Measurements from ENCODE around the gene PTPN6.

The PTPN6 gene

GRCh38 chr12:6952121-6952862, 1.1 kb downstream of the PTPN6 start:
- H3K4me3 Mint-ChIP-seq = peak overlapping the region; percentile 95
- peaks cover 60% of the 10 kb centered on the region for H3K36me3 Mint-ChIP-seq (ENCODE audit: low read depth)
- peak overlapping the region; percentile 93 for H3K27ac Mint-ChIP-seq
- H3K9me3 Mint-ChIP-seq = no peaks in the 10 kb centered on the region
- intact Hi-C loops (cut with micrococcal nuclease) = no loop called here
- no peaks in the 10 kb centered on the region for H3K27me3 Mint-ChIP-seq
- peaks cover 84% of the 10 kb centered on the region for H3K4me1 Mint-ChIP-seq (ENCODE audit: low read depth)

GRCh38 chr12:6952863-6953441, 1.8 kb downstream of the PTPN6 start:
- Mint-ChIP-seq H3K4me1 (ENCODE audit: low read depth) (peaks cover 84% of the 10 kb centered on the region), H3K4me3 (peak overlapping the region; percentile 95), H3K27me3 (no peaks in the 10 kb centered on the region), H3K27ac (peak overlapping the region; percentile 93), H3K9me3 (no peaks in the 10 kb centered on the region), H3K36me3 (ENCODE audit: low read depth) (peaks cover 67% of the 10 kb centered on the region)
- intact Hi-C loops (cut with micrococcal nuclease) = no loop called here

DNA sequence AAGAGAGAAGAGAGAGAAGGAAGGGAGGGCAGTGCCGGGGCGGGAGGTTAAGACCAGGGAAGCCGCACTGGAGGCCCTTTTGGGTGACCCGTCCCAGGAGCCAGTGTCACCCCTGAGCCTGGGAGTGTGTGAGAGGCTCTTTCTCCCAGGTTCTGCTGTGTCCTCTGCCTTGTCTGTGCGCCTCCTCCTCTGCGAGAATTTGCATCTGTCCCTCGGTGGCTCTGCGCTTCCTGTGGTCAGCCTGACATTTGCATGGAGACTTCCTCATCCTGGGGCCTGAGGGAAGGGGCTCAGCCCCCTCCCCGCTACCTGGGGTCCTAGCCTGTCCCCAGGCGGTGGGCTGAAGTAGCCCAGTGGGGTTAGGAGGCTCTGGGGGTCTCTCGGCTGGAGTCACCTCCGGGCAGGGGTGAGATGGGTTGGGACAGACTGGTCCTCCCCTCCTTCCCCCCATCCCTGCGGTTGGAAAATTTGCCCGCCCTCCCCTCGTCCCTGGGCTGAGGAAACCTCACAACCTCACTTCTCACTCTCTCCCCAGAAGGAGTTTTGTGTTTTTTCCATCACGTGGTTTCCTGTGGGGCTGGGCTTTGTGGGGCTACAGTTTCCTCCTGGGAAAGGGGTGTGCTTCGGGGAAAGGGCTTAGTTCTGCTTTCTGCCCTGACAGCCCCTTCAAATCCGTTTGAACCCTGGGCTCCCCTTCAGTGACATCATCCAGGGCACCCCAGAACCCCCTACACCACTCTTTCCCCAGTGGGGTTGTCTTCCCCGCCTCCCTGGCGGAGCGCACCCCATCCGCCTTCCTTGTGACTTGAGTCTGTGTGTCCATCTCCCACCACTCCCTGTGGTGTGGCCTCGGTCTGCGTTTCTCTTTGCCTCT, 2.5 kb downstream of the PTPN6 start:
- Mint-ChIP-seq H3K4me3 (peak overlapping the region; percentile 95), H3K27me3 (no peaks in the 10 kb centered on the region), H3K36me3 (ENCODE audit: low read depth) (peaks cover 74% of the 10 kb centered on the region), H3K4me1 (ENCODE audit: low read depth) (peaks cover 84% of the 10 kb centered on the region), H3K9me3 (no peaks in the 10 kb centered on the region), H3K27ac (peak overlapping the region; percentile 93)
- intact Hi-C loops (cut with micrococcal nuclease) = no loop called here

- H3K36me3 Mint-ChIP-seq (ENCODE audit: low read depth) = peaks cover 82% of the 10 kb centered on the region
- H3K27ac Mint-ChIP-seq = peak overlapping the region; percentile 93
- H3K4me3 Mint-ChIP-seq = peak overlapping the region; percentile 95
- peaks cover 84% of the 10 kb centered on the region for H3K4me1 Mint-ChIP-seq (ENCODE audit: low read depth)
- H3K27me3 Mint-ChIP-seq = no peaks in the 10 kb centered on the region
- no peaks in the 10 kb centered on the region for H3K9me3 Mint-ChIP-seq
- intact Hi-C loops (cut with micrococcal nuclease) = no loop called here
These were observed 3.4 kb downstream of the PTPN6 start for GRCh38 chr12:6954316-6955107.

DNA sequence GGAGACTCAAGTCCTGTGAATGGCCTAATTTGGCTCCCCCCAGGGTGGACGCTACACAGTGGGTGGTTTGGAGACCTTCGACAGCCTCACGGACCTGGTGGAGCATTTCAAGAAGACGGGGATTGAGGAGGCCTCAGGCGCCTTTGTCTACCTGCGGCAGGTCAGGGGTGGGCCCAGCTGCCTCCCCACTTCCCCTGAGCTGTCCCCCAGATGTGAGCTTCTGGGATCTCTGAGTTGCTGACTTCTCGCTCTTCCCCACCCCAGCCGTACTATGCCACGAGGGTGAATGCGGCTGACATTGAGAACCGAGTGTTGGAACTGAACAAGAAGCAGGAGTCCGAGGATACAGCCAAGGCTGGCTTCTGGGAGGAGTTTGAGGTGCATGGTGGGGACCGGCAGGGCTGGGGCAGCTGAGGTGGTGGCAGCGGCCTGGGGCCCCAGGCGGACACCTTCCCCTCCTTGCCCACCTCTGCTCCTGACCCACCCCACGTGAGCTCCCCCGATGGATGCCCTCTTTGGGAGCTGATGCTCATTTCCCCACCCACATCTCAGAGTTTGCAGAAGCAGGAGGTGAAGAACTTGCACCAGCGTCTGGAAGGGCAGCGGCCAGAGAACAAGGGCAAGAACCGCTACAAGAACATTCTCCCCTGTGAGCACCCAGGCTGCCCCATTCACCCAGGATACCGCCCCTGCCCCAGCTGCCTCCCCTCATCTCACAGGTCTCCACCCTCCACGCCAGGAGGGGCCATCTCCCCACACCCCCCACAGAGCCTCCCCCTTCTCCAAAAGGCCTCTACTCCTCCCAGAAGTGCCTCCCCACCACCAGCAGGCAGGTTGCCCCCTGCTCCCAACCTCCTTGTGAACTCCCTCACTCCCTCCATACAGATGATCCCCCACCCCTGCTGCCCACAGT, 4.2 kb downstream of the PTPN6 start:
- Mint-ChIP-seq H3K9me3 (no peaks in the 10 kb centered on the region), H3K27ac (peak overlapping the region; percentile 93), H3K27me3 (no peaks in the 10 kb centered on the region), H3K36me3 (ENCODE audit: low read depth) (peaks cover 91% of the 10 kb centered on the region), H3K4me3 (peak overlapping the region; percentile 95), H3K4me1 (ENCODE audit: low read depth) (peaks cover 84% of the 10 kb centered on the region)
- intact Hi-C loops (cut with micrococcal nuclease) = no loop called here

GRCh38 chr12:6956021-6956727, 5.0 kb downstream of the PTPN6 start:
- Mint-ChIP-seq H3K4me1 (ENCODE audit: low read depth) (peaks cover 84% of the 10 kb centered on the region), H3K27me3 (no peaks in the 10 kb centered on the region), H3K4me3 (peak overlapping the region; percentile 95), H3K27ac (peak overlapping the region; percentile 93), H3K9me3 (no peaks in the 10 kb centered on the region), H3K36me3 (ENCODE audit: low read depth) (peaks cover 99% of the 10 kb centered on the region)
- intact Hi-C loops (cut with micrococcal nuclease) = no loop called here

DNA sequence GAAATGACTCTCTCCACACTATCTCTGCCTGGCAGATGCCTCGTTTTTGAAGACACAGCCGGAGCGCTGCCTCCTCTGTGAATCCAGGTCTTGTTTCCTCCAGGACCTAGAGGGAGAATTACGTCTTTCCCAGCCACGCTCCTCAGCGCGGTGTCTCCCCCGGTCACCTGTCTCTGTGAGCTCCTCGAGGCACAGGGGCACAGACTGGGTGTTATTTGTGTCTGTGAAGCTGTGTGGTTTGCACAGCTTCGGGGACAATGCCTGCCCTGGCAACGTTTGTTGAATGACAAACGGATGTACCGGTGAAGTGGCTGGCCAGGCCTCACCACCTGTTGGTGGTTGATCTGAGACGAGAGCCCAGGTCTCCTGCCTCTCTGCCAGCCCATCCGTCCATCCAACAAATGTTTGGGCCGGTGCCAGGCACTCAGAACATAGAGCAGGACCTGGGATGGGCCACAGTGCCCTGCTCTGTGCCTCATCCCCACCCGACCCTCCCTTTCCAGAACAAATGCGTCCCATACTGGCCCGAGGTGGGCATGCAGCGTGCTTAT, 6.1 kb downstream of the PTPN6 start:
- Mint-ChIP-seq H3K4me3 (no peak overlapping the region), H3K4me1 (ENCODE audit: low read depth) (peaks cover 94% of the 10 kb centered on the region), H3K9me3 (no peaks in the 10 kb centered on the region), H3K27ac (peak overlapping the region; percentile 93), H3K36me3 (ENCODE audit: low read depth) (peaks cover 98% of the 10 kb centered on the region), H3K27me3 (no peaks in the 10 kb centered on the region)
- intact Hi-C loops (cut with micrococcal nuclease) = no loop called here

GRCh38 chr12:6957741-6958608, 6.8 kb downstream of the PTPN6 start:
- Mint-ChIP-seq H3K27ac (peak overlapping the region; percentile 93), H3K9me3 (no peaks in the 10 kb centered on the region), H3K4me3 (peak overlapping the region; percentile 72), H3K27me3 (no peaks in the 10 kb centered on the region), H3K4me1 (ENCODE audit: low read depth) (peaks cover 100% of the 10 kb centered on the region), H3K36me3 (ENCODE audit: low read depth) (peaks cover 90% of the 10 kb centered on the region)
- intact Hi-C loops (cut with micrococcal nuclease) = no loop called here

DNA sequence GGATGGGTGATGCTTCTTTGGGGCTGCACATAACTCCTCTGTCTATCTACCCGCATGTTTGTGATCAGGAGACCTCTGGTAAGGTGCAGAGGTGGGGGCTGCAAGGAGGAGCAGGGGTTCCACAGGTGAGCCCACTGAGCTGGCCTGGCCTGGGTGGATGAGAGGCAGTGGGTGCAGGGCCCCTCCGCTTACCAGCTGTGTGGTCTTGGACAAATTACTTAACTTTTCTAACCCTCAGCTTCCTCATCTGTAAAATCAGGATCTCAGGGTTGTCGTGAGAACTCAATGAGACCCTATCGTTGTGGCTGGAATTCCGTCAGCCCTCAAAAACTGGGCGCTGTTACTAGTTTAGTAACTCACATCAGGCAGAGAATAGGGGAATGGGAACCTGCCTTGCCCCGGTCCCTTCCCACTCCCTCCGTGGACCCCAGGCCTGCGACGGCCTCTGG, 7.5 kb downstream of the PTPN6 start:
- Mint-ChIP-seq H3K27me3 (no peaks in the 10 kb centered on the region), H3K4me3 (peak overlapping the region; percentile 72), H3K9me3 (no peaks in the 10 kb centered on the region), H3K36me3 (ENCODE audit: low read depth) (peaks cover 84% of the 10 kb centered on the region), H3K4me1 (ENCODE audit: low read depth) (peaks cover 100% of the 10 kb centered on the region), H3K27ac (peak overlapping the region; percentile 93)
- intact Hi-C loops (cut with micrococcal nuclease) = no loop called here

DNA sequence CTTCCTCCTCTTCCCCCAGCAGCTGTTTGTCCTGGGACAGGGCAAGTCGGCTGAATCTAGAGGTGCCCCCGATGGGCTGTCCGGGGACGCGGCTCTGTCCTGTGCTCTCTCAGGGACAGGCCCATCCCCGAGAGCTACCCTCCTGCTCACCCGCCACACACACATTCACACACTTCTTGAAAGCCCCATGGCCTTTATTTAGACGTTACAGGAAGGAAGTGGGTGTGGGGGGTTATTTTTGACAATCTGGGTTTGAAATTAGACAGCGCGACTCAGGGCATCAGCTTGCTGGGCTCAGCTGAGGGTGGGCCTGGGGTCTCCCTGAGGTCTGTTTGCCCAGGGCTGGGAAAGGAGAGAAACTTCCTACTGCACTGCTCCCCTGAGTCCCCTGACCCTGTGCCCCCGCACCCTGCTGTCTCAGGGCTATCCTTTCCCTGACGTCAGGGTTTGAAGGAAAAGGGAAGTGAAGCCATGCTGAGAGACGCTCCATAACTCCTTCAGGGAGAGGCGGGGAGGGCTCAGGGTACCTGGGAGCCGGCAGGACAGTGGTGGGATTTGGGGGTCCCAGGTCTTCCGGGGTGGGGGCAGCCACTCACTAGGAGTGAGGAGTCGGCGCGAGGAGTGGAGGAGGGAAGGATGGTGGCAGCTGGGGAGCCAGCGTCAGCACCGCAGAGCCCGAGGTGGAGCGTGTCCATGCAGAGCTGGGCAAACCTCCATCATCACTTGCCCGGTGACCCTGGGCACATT, 8.1 kb downstream of the PTPN6 start:
- Mint-ChIP-seq H3K27me3 (no peaks in the 10 kb centered on the region), H3K4me1 (ENCODE audit: low read depth) (peaks cover 100% of the 10 kb centered on the region), H3K4me3 (peak overlapping the region; percentile 72), H3K36me3 (ENCODE audit: low read depth) (peaks cover 78% of the 10 kb centered on the region), H3K27ac (peak overlapping the region; percentile 93), H3K9me3 (no peaks in the 10 kb centered on the region)
- intact Hi-C loops (cut with micrococcal nuclease) = no loop called here
